Left lung (tissue), 10 donors: ENCODE results near the gene ANKMY1. TPM values are rescaled to one million over a fixed set of nuclear protein-coding genes. Genes with fewer than 3 reads are reported as not detected.
"Not testable (repeated sequence)": the region's sequence is repeated elsewhere in the genome, so short reads cannot be mapped to it uniquely, and the experiment has no call there.

ENCODE experiments used
- ATAC-seq: fragments of 200-7000 bp; cut with Tn5 transposase; one replicate; pipeline ENCODE4 v1.9.1; 2020; ENCODE audit warnings: moderate library complexity
- DNase-seq, 4 donors: peaks; one replicate each; pipeline ENCODE4 v3.0.0-alpha.2; 2013 to 2020
- H3K27ac ChIP-seq, 2 donors: fragments of 200-600 bp; sonication (generic) in 1 of 2; one replicate each; pipeline versions ENCODE4 v1.5.0 to v1.8.0; 2020 to 2021
- H3K27me3 ChIP-seq, 2 donors: fragments of 200-600 bp; sonication (generic) in 1 of 2; one replicate each; pipeline versions ENCODE4 v1.5.0 to v1.8.0; 2020 to 2021
- H3K36me3 ChIP-seq, 2 donors: fragments of 200-600 bp; sonication (generic) in 1 of 2; one replicate each; pipeline versions ENCODE4 v1.5.0 to v1.8.0; 2020 to 2021
- H3K4me1 ChIP-seq, 2 donors: fragments of 200-600 bp; one replicate each; pipeline ENCODE4 v1.8.0; 2021
- H3K4me3 ChIP-seq, 2 donors: fragments of 200-600 bp; sonication (generic) in 1 of 2; one replicate each; pipeline versions ENCODE4 v1.5.0 to v1.8.0; 2020 to 2021; ENCODE audit warnings: mild to moderate bottlenecking in 1 of 2
- H3K9me3 ChIP-seq, 2 donors: fragments of 200-600 bp; sonication (generic) in 1 of 2; one replicate each; pipeline versions ENCODE4 v1.5.0 to v1.8.0; 2020 to 2021
- intact Hi-C, 2 donors: fragments of 100-400 bp; cut with DNase I; formaldehyde crosslinking; loops; one replicate each; pipeline versions ENCODE4 v1.11.2 to v1.14.2; 2022
- polyA plus RNA-seq, 6 donors: library from polyadenylated mRNA; unstranded; fragments of 120-200 nt; gene quantifications; one replicate each; pipeline ENCODE4 v1.2.1, GENCODE V29; 2013; ENCODE audit not compliant: insufficient read length in 6 of 6
- total RNA-seq, 2 donors: library from RNA; stranded (reverse); fragmentation: NEBNext Ultra II Directional; extraction: Animal tissue kit (Norgen Biotek cat#: 25700); gene quantifications; one replicate each; pipeline ENCODE4 v1.2.1, GENCODE V29; 2021
- TF ChIP-seq, protein P1 (sequence below), 2 donors: fragments of 200-600 bp; sonication (generic) in 1 of 2; IDR thresholded peaks; one replicate each; pipeline versions ENCODE4 v1.5.0 to v1.8.0; 2021; ENCODE audit warnings: antibody characterized with exemption in 2 of 2
- donor health status: DM: no; HTN: yes; CAD: no.
- donor health status: DM: no; HTN: no; CAD: no.

Gene ANKMY1
- total and polyA plus RNA-seq, 8 donors = 11.8 to 20.1 (median 15.1) TPM

GRCh38 chr2:240523451-240524281, 34.1 kb downstream of the ANKMY1 start:
- DNase-seq (no peak), ATAC-seq (no peak)
- Histone ChIP-seq H3K4me3 (no peak overlapping the region), H3K27ac (no peak overlapping the region), H3K27me3 (peaks cover 0 to 20% of the 10 kb centered on the region in 2 donors), H3K9me3 (peaks cover 0 to 38% of the 10 kb centered on the region in 2 donors), H3K36me3 (peaks cover 0 to 54% of the 10 kb centered on the region in 2 donors), H3K4me1 (peaks cover 0 to 13% of the 10 kb centered on the region in 2 donors)
- TF ChIP-seq, protein P1, sequence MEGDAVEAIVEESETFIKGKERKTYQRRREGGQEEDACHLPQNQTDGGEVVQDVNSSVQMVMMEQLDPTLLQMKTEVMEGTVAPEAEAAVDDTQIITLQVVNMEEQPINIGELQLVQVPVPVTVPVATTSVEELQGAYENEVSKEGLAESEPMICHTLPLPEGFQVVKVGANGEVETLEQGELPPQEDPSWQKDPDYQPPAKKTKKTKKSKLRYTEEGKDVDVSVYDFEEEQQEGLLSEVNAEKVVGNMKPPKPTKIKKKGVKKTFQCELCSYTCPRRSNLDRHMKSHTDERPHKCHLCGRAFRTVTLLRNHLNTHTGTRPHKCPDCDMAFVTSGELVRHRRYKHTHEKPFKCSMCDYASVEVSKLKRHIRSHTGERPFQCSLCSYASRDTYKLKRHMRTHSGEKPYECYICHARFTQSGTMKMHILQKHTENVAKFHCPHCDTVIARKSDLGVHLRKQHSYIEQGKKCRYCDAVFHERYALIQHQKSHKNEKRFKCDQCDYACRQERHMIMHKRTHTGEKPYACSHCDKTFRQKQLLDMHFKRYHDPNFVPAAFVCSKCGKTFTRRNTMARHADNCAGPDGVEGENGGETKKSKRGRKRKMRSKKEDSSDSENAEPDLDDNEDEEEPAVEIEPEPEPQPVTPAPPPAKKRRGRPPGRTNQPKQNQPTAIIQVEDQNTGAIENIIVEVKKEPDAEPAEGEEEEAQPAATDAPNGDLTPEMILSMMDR (IDR thresholded peaks at IDR 0.05) = no peak
- intact Hi-C loops = no loop called here

DNA sequence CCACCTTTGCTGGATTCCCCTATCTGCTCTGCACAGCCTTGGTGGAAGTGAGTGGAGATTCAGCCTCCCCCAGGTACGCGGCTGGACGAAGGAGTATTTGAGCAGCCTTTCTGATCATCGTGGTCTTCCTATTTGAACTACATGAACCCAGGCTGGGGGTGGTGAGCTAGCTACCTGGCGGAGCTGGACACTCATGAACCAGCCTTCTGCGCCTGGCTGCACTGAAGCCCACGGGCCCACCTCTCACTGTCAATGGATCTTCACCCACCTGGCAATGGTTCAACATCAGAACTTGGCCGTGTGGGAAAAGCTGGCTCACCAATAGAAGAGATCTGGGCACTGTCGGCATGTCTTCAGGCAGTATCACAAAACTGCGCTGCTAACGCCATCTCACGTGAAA, 35.4 kb downstream of the ANKMY1 start:
- Histone ChIP-seq H3K4me1 (peaks cover 0 to 13% of the 10 kb centered on the region in 2 donors), H3K27ac (no peak overlapping the region), H3K27me3 (peaks cover 0 to 20% of the 10 kb centered on the region in 2 donors), H3K9me3 (peaks cover 0 to 38% of the 10 kb centered on the region in 2 donors), H3K36me3 (peaks cover 0 to 50% of the 10 kb centered on the region in 2 donors), H3K4me3 (no peak overlapping the region)
- TF ChIP-seq, protein P1 (IDR thresholded peaks at IDR 0.05) = no peak
- intact Hi-C loops = no loop called here
- DNase-seq = peak in 1 of 4 donors; percentile 33
- ATAC-seq = no peak

- H3K4me3 ChIP-seq, H3K27ac ChIP-seq, ATAC-seq, DNase-seq, intact Hi-C loops: not testable (repeated sequence)
- H3K36me3 ChIP-seq = peaks cover 0 to 50% of the 10 kb centered on the region in 2 donors
- peaks cover 0 to 38% of the 10 kb centered on the region in 2 donors for H3K9me3 ChIP-seq
- peaks cover 0 to 20% of the 10 kb centered on the region in 2 donors for H3K27me3 ChIP-seq
- H3K4me1 ChIP-seq = peaks cover 0 to 13% of the 10 kb centered on the region in 2 donors
These were observed 35.9 kb downstream of the ANKMY1 start for GRCh38 chr2:240521885-240522284.

- intact Hi-C loops = no loop called here
- no peak for ATAC-seq
These were observed 36.8 kb downstream of the ANKMY1 start for GRCh38 chr2:240520974-240521350.

DNA sequence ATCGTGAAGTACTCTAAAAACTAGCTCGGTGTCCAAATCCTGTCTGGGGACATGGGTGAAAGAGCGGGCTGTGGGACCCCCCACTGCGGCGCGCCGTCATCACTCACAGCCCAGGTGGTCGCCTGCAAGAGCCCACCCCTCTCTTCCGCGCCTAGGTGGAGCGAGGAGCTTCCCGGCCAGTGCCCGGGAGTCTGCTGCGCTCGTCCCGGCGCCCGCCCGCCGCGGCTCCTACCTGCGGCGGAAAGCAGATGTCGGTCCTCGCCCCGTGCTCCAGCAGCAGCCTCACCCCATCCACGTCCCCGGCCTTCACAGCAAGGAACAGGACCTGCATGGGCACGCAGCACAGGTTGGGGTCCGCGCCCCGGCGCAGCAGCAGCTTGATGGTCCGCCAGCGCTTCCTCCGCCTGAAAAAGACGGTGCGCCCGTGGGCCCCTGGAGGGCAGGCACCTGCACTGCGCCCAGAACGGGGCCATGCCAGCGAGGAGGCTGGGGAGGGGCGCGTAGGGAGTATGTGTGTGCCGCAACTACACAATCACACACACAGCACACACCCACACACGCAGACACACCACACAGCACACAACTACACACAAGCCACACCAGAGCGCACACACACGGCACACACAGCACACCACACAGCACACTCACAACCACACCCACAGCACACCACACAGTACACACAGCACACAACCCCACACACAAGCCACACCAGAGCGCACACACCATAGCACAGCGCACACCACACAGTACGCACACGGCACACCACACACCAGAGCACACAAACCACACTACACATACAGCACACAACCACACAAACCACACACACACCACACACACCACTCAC, 37.4 kb downstream of the ANKMY1 start:
- TF ChIP-seq, protein P1 (IDR thresholded peaks at IDR 0.05) = no peak
- Histone ChIP-seq H3K27ac (no peak overlapping the region), H3K27me3 (peaks cover 0 to 20% of the 10 kb centered on the region in 2 donors), H3K4me1 (peaks cover 0 to 13% of the 10 kb centered on the region in 2 donors), H3K4me3 (no peak overlapping the region), H3K36me3 (peaks cover 0 to 36% of the 10 kb centered on the region in 2 donors), H3K9me3 (peaks cover 0 to 27% of the 10 kb centered on the region in 2 donors)
- ATAC-seq (peak; percentile 18), DNase-seq (peak in 1 of 4 donors; percentile 77)
- intact Hi-C loops = no loop called here

More at GRCh38 chr2:240520974-240521350, 36.8 kb downstream of the ANKMY1 start:
- peak in 1 of 4 donors; percentile 42 for DNase-seq
- Histone ChIP-seq H3K27me3 (peaks cover 0 to 20% of the 10 kb centered on the region in 2 donors), H3K4me3 (no peak overlapping the region), H3K4me1 (peaks cover 0 to 13% of the 10 kb centered on the region in 2 donors), H3K9me3 (peaks cover 0 to 32% of the 10 kb centered on the region in 2 donors), H3K36me3 (peaks cover 0 to 42% of the 10 kb centered on the region in 2 donors), H3K27ac (no peak overlapping the region)
- TF ChIP-seq, protein P1 (IDR thresholded peaks at IDR 0.05) = no peak
